Activated CD4-positive, alpha-beta T cell treated with anti-CD3 and anti-CD28 coated beads for 24 hours (primary cell): Measurements from ENCODE around the gene GOLGA6L10.
A peak's percentile ranks its signal among the peaks of the same experiment; 100 is the strongest.
"Not testable (repeated sequence)": the region's sequence is repeated elsewhere in the genome, so short reads cannot be mapped to it uniquely, and the experiment has no call there.

Source experiments
- DNase-seq, 2 donors: peaks; one replicate each; pipeline ENCODE4 v3.0.0-alpha.2; 2020; ENCODE audit warnings: low read depth in 2 of 2

The GOLGA6L10 gene

DNA sequence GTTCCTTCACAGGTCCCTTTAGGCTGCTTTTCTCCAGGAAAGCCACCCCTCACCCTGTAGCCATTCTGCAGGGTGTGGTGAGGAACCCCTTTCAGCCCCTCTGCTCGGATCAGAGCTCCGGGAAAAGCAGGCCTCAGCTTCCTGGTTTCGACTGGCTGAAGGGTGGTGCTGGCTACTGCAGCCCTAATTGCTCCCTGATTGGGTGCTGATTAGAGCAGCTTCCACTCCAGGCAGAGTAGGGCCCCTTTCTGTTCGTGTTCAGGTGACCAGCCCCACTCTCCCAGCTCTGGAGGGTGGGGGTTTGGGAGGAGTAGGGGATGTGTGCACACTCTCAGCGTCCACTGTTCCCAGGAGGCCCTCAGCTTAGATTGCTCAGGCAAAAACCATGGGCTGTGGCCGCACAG, 49.8 kb downstream of the GOLGA6L10 start:
- not testable (repeated sequence) for DNase-seq

GRCh38 chr15:82298520-82298919, 50.8 kb downstream of the GOLGA6L10 start:
- DNase-seq, result peak; percentile 20 to 31

GRCh38 chr15:82298032-82298431, 51.2 kb downstream of the GOLGA6L10 start:
- DNase-seq, result no peak

GRCh38 chr15:82297546-82297945, 51.7 kb downstream of the GOLGA6L10 start:
- no peak for DNase-seq

- DNase-seq, result no peak
Measured at GRCh38 chr15:82294061-82294690, 55.1 kb downstream of the GOLGA6L10 start.

GRCh38 chr15:82292271-82292670, 57.0 kb downstream of the GOLGA6L10 start:
- no peak for DNase-seq
